GM23338 (cell line): Measurements from ENCODE around the gene RILPL1. TPM values are rescaled to one million over a fixed set of nuclear protein-coding genes. Genes with fewer than 3 reads are reported as not detected.

Experiments
- ATAC-seq: fragments of 200-7000 bp; cut with Tn5 transposase; 3 replicates; pipeline ENCODE4 v1.9.1; 2020
- DNase-seq: peaks from one replicate; pipeline ENCODE4 v3.0.0-alpha.2; 2015; ENCODE audit warnings: low spot score
- H2AFZ ChIP-seq: fragments of 200-600 bp; sonication (generic); 2 replicates; pipeline ENCODE4 v1.8.0; 2016; ENCODE audit warnings: antibody characterized with exemption, mild to moderate bottlenecking, moderate library complexity
- H3F3A ChIP-seq: fragments of 200-600 bp; sonication (generic); replicated peaks from 2 replicates; pipeline ENCODE4 v1.8.0; 2017; ENCODE audit warnings: antibody characterized with exemption, mixed run types, low read depth
- H3K27ac ChIP-seq: fragments of 200-600 bp; sonication (generic); 2 replicates; pipeline ENCODE4 v1.6.1; 2016; ENCODE audit warnings: low read depth
- H3K27me3 ChIP-seq: fragments of 200-600 bp; sonication (generic); 2 replicates; pipeline ENCODE4 v1.8.0; 2016; ENCODE audit warnings: mild to moderate bottlenecking, mixed run types, moderate library complexity; ENCODE audit not compliant: insufficient read depth
- H3K36me3 ChIP-seq: fragments of 200-600 bp; sonication (generic); 2 replicates; pipeline ENCODE4 v1.8.0; 2016; ENCODE audit warnings: mild to moderate bottlenecking; ENCODE audit not compliant: insufficient read depth
- H3K4me1 ChIP-seq: fragments of 200-600 bp; sonication (generic); 2 replicates; pipeline ENCODE4 v1.8.0; 2016; ENCODE audit warnings: mild to moderate bottlenecking, moderate library complexity; ENCODE audit not compliant: insufficient read depth
- H3K4me2 ChIP-seq: fragments of 200-600 bp; sonication (generic); 2 replicates; pipeline ENCODE4 v1.7.1; 2017; ENCODE audit warnings: mixed run types
- H3K4me3 ChIP-seq: fragments of 200-600 bp; sonication (generic); 2 replicates; pipeline ENCODE4 v1.6.1; 2016; ENCODE audit warnings: mixed run types
- H3K79me2 ChIP-seq: fragments of 200-600 bp; sonication (generic); replicated peaks from 2 replicates; pipeline ENCODE4 v1.8.0; 2017; ENCODE audit warnings: mild to moderate bottlenecking; ENCODE audit not compliant: insufficient read depth
- H3K9me2 ChIP-seq: fragments of 200-600 bp; sonication (generic); 2 replicates; pipeline ENCODE4 v1.8.0; 2017; ENCODE audit not compliant: insufficient read depth
- H4K20me1 ChIP-seq: fragments of 200-600 bp; sonication (generic); replicated peaks from 2 replicates; pipeline ENCODE4 v1.8.0; 2017; ENCODE audit warnings: mild to moderate bottlenecking; ENCODE audit not compliant: insufficient read depth
- H3K27ac Mint-ChIP-seq: 2 replicates; pipeline ENCODE4 v1.8.0; 2020; ENCODE audit warnings: inconsistent platforms, mild to moderate bottlenecking, moderate library complexity, mixed read lengths
- H3K27me3 Mint-ChIP-seq: 3 replicates; pipeline ENCODE4 v1.8.0; 2022; ENCODE audit warnings: low read depth, mild to moderate bottlenecking, moderate library complexity, mixed read lengths, inconsistent platforms; ENCODE audit not compliant: insufficient read depth, poor library complexity
- H3K36me3 Mint-ChIP-seq: 3 replicates; pipeline ENCODE4 v1.8.0; 2021; ENCODE audit warnings: low read depth, mild to moderate bottlenecking, inconsistent platforms, moderate library complexity, mixed read lengths
- H3K4me1 Mint-ChIP-seq: 3 replicates; pipeline ENCODE4 v1.8.0; 2020; ENCODE audit warnings: mild to moderate bottlenecking, inconsistent platforms, mixed read lengths
- H3K4me3 Mint-ChIP-seq: 3 replicates; pipeline ENCODE4 v1.8.0; 2021; ENCODE audit warnings: moderate library complexity, mild to moderate bottlenecking, inconsistent platforms, mixed read lengths
- H3K9me3 Mint-ChIP-seq: 3 replicates; pipeline ENCODE4 v1.8.0; 2020; ENCODE audit warnings: moderate library complexity, mild to moderate bottlenecking, inconsistent platforms, mixed read lengths
- CREB1 ChIP-seq: fragments of 250-450 bp; sonication (Bioruptor Pico); IDR thresholded peaks from 2 replicates; pipeline ENCODE4 v1.5.0; 2020; ENCODE audit warnings: low read depth, mild to moderate bottlenecking, moderate library complexity
- EZH2 ChIP-seq: fragments of 200-600 bp; sonication (generic); IDR thresholded peaks from one replicate; pipeline ENCODE4 v1.8.0; 2017; ENCODE audit warnings: antibody characterized with exemption, mild to moderate bottlenecking, low read depth; ENCODE audit not compliant: unreplicated experiment
- EZH2phosphoT487 ChIP-seq: fragments of 200-600 bp; sonication (generic); IDR thresholded peaks from one replicate; pipeline ENCODE4 v1.8.1; 2018; ENCODE audit warnings: antibody characterized with exemption; ENCODE audit not compliant: unreplicated experiment
- JUNB ChIP-seq: IDR thresholded peaks from one replicate; pipeline ENCODE4 v1.6.1; 2016; ENCODE audit warnings: antibody characterized with exemption; ENCODE audit not compliant: unreplicated experiment
- NANOG ChIP-seq: IDR thresholded peaks from 2 replicates; pipeline ENCODE4 v1.6.1; 2016; ENCODE audit warnings: antibody characterized with exemption, borderline replicate concordance
- POLR2AphosphoS5 ChIP-seq: IDR thresholded peaks from 2 replicates; pipeline ENCODE4 v1.6.1; 2016; ENCODE audit warnings: antibody characterized with exemption, low read depth
- STAT1 ChIP-seq: IDR thresholded peaks from one replicate; pipeline ENCODE4 v1.6.1; 2016; ENCODE audit warnings: antibody characterized with exemption; ENCODE audit not compliant: unreplicated experiment
- ZNF114 ChIP-seq: fragments of 250-450 bp; sonication (Bioruptor Pico); IDR thresholded peaks from 2 replicates; pipeline ENCODE4 v1.5.0; 2020; ENCODE audit warnings: mild to moderate bottlenecking, moderate library complexity
- ZNF331 ChIP-seq: fragments of 250-450 bp; sonication (Bioruptor Pico); IDR thresholded peaks from 2 replicates; pipeline ENCODE4 v1.5.0; 2020; ENCODE audit warnings: low read depth, mild to moderate bottlenecking, moderate library complexity
- polyA plus RNA-seq: library from polyadenylated mRNA; unstranded; fragments of >200 nt; fragmentation: Nextera tagmentation; extraction: Ambion mirVana; gene quantifications from 2 replicates; pipeline ENCODE4 v1.2.1, GENCODE V29; 2016
- total RNA-seq: library from RNA; depleted of rRNA; stranded (reverse); fragments of >200 nt; shearing (Covaris generic); gene quantifications from 2 replicates; pipeline ENCODE4 v1.2.3, GENCODE V29; 2014
- TF ChIP-seq, protein P1 (sequence below): IDR thresholded peaks from one replicate; pipeline ENCODE4 v1.6.1; 2018; ENCODE audit warnings: antibody characterized with exemption; ENCODE audit not compliant: unreplicated experiment
- TF ChIP-seq, protein P2 (sequence below): IDR thresholded peaks from 2 replicates; pipeline ENCODE4 v1.6.1; 2016; ENCODE audit warnings: antibody characterized with exemption
- TF ChIP-seq, protein P3 (sequence below), 2 experiments: fragments of 200-600 bp in 1 of 2; sonication (generic) in 1 of 2; conservative IDR thresholded peaks; 2 replicates each; pipeline versions ENCODE4 v1.5.1 to v1.6.1; 2016 to 2017; ENCODE audit warnings: antibody characterized with exemption in 2 of 2, low read depth in 2 of 2, mild to moderate bottlenecking in 2 of 2, moderate library complexity in 1 of 2
- TF ChIP-seq, protein P4 (sequence below): fragments of 250-450 bp; sonication (Bioruptor Pico); IDR thresholded peaks from 2 replicates; pipeline ENCODE4 v1.5.0; 2020; ENCODE audit warnings: mild to moderate bottlenecking, moderate library complexity

Gene RILPL1
- total and polyA plus RNA-seq, 2 experiments from 2014 or later, result 3.9 to 7.9 TPM

DNA sequence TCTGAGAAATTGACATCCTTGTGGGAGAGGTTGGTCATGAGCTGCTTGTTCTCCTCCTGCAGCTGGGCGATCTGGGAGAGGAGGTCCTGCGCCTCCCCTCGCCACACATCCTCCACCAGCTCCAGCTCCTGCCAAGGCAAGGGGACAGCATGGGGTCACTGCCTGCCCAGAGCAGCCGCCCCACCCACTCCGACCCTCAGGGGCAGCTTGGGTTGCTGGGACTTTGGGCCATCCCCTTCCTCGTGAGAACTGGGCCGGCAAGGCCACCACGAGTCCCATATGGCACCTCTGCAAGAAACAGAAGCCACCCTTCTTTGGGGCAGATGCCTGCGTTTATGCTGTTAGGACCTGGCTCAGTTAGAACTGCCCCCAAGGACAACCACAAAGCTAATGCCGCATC is 10.0 kb downstream of the RILPL1 start:
- no peaks in the 10 kb centered on the region for H3K4me1 ChIP-seq
- ATAC-seq (no peak), DNase-seq (no peak)
- H3K9me2 ChIP-seq, result no peaks in the 10 kb centered on the region
- no peak overlapping the region for H3K27ac ChIP-seq
- H4K20me1 ChIP-seq, result 0 out of 2 replicates have a peak, but pooled peaks cover 3% of the 10 kb centered on the region
- H3K4me2 ChIP-seq, result no peak overlapping the region
- no peak overlapping the region for H2AFZ ChIP-seq
- H3K4me3 Mint-ChIP-seq, result no peak overlapping the region
- no peaks in the 10 kb centered on the region for H3K36me3 ChIP-seq
- no peaks in the 10 kb centered on the region for H3K79me2 ChIP-seq
- H3K4me3 ChIP-seq, result no peak overlapping the region
- no peak overlapping the region for H3K27ac Mint-ChIP-seq
- peaks cover 17% of the 10 kb centered on the region for H3K36me3 Mint-ChIP-seq
- peaks cover 7% of the 10 kb centered on the region for H3K27me3 Mint-ChIP-seq
- no peaks in the 10 kb centered on the region for H3K27me3 ChIP-seq
- no peaks in the 10 kb centered on the region; the same call in 2 of the 3 replicates for H3K4me1 Mint-ChIP-seq
- TF ChIP-seq EZH2phosphoT487, result no peak
- TF ChIP-seq POLR2AphosphoS5, result no peak
- TF ChIP-seq, protein P1, sequence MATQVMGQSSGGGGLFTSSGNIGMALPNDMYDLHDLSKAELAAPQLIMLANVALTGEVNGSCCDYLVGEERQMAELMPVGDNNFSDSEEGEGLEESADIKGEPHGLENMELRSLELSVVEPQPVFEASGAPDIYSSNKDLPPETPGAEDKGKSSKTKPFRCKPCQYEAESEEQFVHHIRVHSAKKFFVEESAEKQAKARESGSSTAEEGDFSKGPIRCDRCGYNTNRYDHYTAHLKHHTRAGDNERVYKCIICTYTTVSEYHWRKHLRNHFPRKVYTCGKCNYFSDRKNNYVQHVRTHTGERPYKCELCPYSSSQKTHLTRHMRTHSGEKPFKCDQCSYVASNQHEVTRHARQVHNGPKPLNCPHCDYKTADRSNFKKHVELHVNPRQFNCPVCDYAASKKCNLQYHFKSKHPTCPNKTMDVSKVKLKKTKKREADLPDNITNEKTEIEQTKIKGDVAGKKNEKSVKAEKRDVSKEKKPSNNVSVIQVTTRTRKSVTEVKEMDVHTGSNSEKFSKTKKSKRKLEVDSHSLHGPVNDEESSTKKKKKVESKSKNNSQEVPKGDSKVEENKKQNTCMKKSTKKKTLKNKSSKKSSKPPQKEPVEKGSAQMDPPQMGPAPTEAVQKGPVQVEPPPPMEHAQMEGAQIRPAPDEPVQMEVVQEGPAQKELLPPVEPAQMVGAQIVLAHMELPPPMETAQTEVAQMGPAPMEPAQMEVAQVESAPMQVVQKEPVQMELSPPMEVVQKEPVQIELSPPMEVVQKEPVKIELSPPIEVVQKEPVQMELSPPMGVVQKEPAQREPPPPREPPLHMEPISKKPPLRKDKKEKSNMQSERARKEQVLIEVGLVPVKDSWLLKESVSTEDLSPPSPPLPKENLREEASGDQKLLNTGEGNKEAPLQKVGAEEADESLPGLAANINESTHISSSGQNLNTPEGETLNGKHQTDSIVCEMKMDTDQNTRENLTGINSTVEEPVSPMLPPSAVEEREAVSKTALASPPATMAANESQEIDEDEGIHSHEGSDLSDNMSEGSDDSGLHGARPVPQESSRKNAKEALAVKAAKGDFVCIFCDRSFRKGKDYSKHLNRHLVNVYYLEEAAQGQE, result no peak
- TF ChIP-seq NANOG, result no peak
- no peak for TF ChIP-seq JUNB
- no peak for TF ChIP-seq STAT1
- no peak for TF ChIP-seq CREB1 (CRISPR knock-in tag)
- TF ChIP-seq, protein P2, sequence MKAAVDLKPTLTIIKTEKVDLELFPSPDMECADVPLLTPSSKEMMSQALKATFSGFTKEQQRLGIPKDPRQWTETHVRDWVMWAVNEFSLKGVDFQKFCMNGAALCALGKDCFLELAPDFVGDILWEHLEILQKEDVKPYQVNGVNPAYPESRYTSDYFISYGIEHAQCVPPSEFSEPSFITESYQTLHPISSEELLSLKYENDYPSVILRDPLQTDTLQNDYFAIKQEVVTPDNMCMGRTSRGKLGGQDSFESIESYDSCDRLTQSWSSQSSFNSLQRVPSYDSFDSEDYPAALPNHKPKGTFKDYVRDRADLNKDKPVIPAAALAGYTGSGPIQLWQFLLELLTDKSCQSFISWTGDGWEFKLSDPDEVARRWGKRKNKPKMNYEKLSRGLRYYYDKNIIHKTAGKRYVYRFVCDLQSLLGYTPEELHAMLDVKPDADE, result no peak
- no peak for TF ChIP-seq ZNF331 (CRISPR knock-in tag)
- no peak for TF ChIP-seq EZH2
- TF ChIP-seq, protein P3, sequence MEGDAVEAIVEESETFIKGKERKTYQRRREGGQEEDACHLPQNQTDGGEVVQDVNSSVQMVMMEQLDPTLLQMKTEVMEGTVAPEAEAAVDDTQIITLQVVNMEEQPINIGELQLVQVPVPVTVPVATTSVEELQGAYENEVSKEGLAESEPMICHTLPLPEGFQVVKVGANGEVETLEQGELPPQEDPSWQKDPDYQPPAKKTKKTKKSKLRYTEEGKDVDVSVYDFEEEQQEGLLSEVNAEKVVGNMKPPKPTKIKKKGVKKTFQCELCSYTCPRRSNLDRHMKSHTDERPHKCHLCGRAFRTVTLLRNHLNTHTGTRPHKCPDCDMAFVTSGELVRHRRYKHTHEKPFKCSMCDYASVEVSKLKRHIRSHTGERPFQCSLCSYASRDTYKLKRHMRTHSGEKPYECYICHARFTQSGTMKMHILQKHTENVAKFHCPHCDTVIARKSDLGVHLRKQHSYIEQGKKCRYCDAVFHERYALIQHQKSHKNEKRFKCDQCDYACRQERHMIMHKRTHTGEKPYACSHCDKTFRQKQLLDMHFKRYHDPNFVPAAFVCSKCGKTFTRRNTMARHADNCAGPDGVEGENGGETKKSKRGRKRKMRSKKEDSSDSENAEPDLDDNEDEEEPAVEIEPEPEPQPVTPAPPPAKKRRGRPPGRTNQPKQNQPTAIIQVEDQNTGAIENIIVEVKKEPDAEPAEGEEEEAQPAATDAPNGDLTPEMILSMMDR (conservative IDR thresholded peaks at IDR 0.05; ENCODE audit: low read depth in 2 of 2), result no peak
- TF ChIP-seq ZNF114, result no peak
- TF ChIP-seq, protein P4, sequence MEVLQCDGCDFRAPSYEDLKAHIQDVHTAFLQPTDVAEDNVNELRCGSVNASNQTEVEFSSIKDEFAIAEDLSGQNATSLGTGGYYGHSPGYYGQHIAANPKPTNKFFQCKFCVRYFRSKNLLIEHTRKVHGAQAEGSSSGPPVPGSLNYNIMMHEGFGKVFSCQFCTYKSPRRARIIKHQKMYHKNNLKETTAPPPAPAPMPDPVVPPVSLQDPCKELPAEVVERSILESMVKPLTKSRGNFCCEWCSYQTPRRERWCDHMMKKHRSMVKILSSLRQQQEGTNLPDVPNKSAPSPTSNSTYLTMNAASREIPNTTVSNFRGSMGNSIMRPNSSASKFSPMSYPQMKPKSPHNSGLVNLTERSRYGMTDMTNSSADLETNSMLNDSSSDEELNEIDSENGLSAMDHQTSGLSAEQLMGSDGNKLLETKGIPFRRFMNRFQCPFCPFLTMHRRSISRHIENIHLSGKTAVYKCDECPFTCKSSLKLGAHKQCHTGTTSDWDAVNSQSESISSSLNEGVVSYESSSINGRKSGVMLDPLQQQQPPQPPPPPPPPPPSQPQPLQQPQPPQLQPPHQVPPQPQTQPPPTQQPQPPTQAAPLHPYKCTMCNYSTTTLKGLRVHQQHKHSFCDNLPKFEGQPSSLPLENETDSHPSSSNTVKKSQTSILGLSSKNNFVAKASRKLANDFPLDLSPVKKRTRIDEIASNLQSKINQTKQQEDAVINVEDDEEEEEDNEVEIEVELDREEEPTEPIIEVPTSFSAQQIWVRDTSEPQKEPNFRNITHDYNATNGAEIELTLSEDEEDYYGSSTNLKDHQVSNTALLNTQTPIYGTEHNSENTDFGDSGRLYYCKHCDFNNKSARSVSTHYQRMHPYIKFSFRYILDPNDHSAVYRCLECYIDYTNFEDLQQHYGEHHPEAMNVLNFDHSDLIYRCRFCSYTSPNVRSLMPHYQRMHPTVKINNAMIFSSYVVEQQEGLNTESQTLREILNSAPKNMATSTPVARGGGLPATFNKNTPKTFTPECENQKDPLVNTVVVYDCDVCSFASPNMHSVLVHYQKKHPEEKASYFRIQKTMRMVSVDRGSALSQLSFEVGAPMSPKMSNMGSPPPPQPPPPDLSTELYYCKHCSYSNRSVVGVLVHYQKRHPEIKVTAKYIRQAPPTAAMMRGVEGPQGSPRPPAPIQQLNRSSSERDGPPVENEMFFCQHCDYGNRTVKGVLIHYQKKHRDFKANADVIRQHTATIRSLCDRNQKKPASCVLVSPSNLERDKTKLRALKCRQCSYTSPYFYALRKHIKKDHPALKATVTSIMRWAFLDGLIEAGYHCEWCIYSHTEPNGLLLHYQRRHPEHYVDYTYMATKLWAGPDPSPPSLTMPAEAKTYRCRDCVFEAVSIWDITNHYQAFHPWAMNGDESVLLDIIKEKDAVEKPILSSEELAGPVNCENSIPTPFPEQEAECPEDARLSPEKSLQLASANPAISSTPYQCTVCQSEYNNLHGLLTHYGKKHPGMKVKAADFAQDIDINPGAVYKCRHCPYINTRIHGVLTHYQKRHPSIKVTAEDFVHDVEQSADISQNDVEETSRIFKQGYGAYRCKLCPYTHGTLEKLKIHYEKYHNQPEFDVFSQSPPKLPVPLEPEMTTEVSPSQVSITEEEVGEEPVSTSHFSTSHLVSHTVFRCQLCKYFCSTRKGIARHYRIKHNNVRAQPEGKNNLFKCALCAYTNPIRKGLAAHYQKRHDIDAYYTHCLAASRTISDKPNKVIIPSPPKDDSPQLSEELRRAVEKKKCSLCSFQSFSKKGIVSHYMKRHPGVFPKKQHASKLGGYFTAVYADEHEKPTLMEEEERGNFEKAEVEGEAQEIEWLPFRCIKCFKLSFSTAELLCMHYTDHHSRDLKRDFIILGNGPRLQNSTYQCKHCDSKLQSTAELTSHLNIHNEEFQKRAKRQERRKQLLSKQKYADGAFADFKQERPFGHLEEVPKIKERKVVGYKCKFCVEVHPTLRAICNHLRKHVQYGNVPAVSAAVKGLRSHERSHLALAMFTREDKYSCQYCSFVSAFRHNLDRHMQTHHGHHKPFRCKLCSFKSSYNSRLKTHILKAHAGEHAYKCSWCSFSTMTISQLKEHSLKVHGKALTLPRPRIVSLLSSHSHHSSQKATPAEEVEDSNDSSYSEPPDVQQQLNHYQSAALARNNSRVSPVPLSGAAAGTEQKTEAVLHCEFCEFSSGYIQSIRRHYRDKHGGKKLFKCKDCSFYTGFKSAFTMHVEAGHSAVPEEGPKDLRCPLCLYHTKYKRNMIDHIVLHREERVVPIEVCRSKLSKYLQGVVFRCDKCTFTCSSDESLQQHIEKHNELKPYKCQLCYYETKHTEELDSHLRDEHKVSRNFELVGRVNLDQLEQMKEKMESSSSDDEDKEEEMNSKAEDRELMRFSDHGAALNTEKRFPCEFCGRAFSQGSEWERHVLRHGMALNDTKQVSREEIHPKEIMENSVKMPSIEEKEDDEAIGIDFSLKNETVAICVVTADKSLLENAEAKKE, result no peak
- no peaks in the 10 kb centered on the region for H3F3A ChIP-seq
- H3K9me3 Mint-ChIP-seq, result no peaks in the 10 kb centered on the region
